ENCODE data around the gene FN3KRP. TPM values are rescaled to one million over a fixed set of nuclear protein-coding genes. Genes with fewer than 3 reads are reported as not detected.
A peak's percentile ranks its signal among the peaks of the same experiment; 100 is the strongest.

Gene FN3KRP
- total and polyA plus RNA-seq, 8 donors, result 24.7 to 55.6 (median 49.8) TPM

DNA sequence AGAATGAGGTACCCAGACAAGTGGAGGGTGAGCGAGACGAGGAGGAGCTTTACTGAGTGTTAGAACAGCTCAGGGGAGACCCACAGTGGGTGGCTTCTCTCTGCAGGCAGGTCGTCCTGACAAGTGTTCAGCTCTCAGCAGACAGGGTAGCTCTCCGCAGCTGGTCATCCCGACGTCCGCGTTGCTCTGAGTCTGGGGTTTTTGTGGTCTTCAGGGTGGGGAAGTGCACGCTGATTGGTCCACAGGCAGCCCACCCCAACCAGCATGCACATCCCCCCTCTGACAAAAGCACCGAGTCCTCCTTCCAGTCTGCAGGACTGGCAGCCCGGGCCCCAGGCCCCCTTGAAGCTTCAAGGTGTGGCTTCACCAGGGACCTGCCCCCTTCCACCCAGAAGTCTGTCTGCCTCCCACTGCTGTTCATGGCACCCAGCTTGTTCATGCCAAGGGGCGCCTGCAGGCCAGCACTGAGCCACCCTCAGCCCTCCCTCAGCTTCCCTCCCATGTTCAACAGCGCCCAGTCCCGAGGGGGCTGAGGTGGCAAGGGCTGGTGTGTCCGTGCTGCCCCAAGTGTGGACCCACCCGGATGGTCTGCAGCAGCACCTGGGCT, 48.4 kb upstream of the FN3KRP start:
- no peaks in the 10 kb centered on the region for H3K9me3 ChIP-seq
- intact Hi-C loops (cut with DNase I), result loop anchor here in 1 of 2 donors (5.0 kb wide), 1 partner anchor 104 kb away; no protein-coding TSS in a partner anchor
- DNase-seq, result no peak
- TF ChIP-seq, protein P1, sequence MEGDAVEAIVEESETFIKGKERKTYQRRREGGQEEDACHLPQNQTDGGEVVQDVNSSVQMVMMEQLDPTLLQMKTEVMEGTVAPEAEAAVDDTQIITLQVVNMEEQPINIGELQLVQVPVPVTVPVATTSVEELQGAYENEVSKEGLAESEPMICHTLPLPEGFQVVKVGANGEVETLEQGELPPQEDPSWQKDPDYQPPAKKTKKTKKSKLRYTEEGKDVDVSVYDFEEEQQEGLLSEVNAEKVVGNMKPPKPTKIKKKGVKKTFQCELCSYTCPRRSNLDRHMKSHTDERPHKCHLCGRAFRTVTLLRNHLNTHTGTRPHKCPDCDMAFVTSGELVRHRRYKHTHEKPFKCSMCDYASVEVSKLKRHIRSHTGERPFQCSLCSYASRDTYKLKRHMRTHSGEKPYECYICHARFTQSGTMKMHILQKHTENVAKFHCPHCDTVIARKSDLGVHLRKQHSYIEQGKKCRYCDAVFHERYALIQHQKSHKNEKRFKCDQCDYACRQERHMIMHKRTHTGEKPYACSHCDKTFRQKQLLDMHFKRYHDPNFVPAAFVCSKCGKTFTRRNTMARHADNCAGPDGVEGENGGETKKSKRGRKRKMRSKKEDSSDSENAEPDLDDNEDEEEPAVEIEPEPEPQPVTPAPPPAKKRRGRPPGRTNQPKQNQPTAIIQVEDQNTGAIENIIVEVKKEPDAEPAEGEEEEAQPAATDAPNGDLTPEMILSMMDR (IDR thresholded peaks at IDR 0.05), result no peak
- H3K36me3 ChIP-seq, result no peaks in the 10 kb centered on the region
- peaks cover 0 to 11% of the 10 kb centered on the region in 2 donors for H3K4me1 ChIP-seq
- no peak overlapping the region for H3K27ac ChIP-seq
- no peak for ATAC-seq
- no peak overlapping the region for H3K4me3 ChIP-seq
- H3K27me3 ChIP-seq, result no peaks in the 10 kb centered on the region

DNA sequence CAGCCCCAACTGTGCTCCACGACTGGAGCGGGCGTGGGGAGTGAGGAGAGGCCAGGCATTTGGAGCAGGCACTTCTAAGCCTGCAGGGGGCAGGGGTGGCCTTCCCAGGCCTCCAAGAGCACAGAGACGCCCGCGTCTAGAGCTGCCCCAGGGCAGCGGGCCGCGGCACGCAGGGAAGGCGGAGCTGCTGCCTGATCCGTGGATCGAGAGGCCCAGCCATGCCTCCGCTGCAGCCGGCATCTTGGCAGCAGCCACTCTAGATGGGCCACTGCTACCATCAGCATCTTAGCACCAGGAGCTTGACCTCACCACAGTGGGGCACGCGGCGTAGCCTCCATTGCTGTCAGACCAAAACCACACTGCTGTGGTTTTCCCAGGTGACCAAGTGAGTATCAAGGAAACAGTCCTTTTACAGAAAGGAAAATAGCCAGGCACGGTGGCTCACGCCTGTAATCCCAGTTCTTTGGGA, 47.8 kb upstream of the FN3KRP start:
- DNase-seq (peak in 3 of 4 donors; percentile 55 to 88 (median 65)), ATAC-seq (peak; percentile 93)
- TF ChIP-seq, protein P1 (IDR thresholded peaks at IDR 0.05), result peak; percentile 39 to 72
- intact Hi-C loops (cut with DNase I), result loop anchor here in 1 of 2 donors (5.0 kb wide), 1 partner anchor 104 kb away; no protein-coding TSS in a partner anchor
- Histone ChIP-seq H3K27ac (no peak overlapping the region), H3K4me1 (peaks cover 0 to 11% of the 10 kb centered on the region in 2 donors), H3K27me3 (no peaks in the 10 kb centered on the region), H3K36me3 (no peaks in the 10 kb centered on the region), H3K9me3 (no peaks in the 10 kb centered on the region), H3K4me3 (no peak overlapping the region)

DNA sequence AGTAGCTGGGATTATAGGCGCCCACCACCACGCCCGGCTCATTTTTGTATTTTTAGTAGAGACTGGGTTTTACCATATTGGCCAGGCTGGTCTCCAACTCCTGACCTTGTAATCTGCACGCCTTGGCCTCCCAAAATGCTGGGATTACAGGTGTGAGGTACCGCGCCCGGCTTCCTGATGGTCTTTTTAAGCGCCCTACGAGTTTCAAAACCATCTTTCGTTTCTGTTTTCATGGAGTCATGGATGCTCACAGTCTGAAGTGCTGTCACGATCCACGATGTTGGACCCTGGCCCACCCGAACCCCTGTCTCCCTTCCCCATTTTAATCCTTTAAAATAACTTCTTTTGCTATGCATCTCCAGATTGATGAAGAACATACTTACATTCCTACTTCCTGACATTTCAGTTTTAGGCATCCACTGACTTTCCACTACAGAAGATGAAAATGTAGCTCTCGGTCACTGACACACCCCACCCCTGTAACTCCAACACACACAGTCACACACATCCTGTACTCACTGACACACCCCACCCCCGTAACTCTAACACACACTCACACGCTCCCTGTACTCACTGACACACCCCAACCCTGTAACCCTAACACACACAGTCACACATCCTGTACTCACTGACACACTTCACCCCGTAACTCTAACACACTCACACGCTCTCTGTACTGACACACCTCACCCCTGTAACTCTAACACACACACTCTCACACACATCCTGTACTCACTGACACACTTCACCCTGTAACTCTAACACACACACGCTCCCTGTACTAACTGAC, 45.6 kb upstream of the FN3KRP start:
- H3K4me3 ChIP-seq, result no peak overlapping the region
- DNase-seq (no peak), ATAC-seq (no peak)
- peaks cover 0 to 11% of the 10 kb centered on the region in 2 donors for H3K4me1 ChIP-seq
- TF ChIP-seq, protein P1 (IDR thresholded peaks at IDR 0.05), result no peak
- H3K27ac ChIP-seq, result peak overlapping the region in 1 of 2 donors; percentile 54
- intact Hi-C loops (cut with DNase I), result no loop called here
- no peaks in the 10 kb centered on the region for H3K27me3 ChIP-seq
- no peaks in the 10 kb centered on the region for H3K9me3 ChIP-seq
- H3K36me3 ChIP-seq, result no peaks in the 10 kb centered on the region

DNA sequence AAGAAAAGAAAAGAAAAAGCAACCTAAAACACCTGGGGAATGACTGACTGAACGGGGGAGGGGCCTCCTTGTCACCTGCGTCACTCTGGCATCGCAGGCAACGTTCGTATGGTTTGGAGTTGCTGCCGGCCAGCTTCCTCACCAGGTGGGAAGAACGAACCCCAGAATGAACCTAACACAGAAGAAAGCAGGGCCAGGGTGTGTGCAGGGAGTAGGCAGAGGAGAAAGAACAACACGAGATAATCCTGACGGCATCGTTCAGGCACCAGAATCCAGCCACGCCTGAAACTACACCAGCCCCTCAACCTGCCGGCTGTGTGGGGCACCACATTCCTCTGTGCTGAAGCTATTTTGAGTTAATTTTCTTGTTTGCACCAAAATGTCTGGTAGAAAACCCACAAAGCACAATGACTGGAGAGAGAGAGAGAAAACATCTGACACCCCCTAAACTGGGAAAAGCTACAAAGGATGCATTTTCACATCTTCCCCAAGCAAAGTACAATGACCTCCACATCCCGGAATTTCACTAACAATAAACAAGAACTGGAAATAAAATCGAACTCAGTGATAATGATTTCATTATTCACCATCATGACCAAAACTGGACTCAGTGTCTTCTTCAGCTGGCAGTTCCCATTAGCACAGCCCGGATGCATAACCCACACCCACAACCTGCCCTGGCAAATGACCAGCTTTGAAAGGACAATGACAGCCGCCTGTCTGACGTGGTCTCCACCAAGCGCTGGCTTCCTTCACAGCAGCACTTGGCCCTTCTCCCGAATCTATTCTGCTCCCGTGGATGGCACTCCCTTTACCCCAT, 41.6 kb upstream of the FN3KRP start:
- Histone ChIP-seq H3K4me1 (no peaks in the 10 kb centered on the region), H3K27me3 (no peaks in the 10 kb centered on the region), H3K27ac (no peak overlapping the region), H3K36me3 (no peaks in the 10 kb centered on the region), H3K9me3 (no peaks in the 10 kb centered on the region), H3K4me3 (no peak overlapping the region)
- ATAC-seq, result no peak
- intact Hi-C loops (cut with DNase I), result no loop called here
- TF ChIP-seq, protein P1 (IDR thresholded peaks at IDR 0.05), result no peak
- DNase-seq, result no peak
